ENCODE results near the gene PPIL4. TPM values are rescaled to one million over a fixed set of nuclear protein-coding genes. Genes with fewer than 3 reads are reported as not detected.

The PPIL4 gene
- total and polyA plus RNA-seq, 2 donors from 2014 or later: 18.0 to 30.1 TPM

DNA sequence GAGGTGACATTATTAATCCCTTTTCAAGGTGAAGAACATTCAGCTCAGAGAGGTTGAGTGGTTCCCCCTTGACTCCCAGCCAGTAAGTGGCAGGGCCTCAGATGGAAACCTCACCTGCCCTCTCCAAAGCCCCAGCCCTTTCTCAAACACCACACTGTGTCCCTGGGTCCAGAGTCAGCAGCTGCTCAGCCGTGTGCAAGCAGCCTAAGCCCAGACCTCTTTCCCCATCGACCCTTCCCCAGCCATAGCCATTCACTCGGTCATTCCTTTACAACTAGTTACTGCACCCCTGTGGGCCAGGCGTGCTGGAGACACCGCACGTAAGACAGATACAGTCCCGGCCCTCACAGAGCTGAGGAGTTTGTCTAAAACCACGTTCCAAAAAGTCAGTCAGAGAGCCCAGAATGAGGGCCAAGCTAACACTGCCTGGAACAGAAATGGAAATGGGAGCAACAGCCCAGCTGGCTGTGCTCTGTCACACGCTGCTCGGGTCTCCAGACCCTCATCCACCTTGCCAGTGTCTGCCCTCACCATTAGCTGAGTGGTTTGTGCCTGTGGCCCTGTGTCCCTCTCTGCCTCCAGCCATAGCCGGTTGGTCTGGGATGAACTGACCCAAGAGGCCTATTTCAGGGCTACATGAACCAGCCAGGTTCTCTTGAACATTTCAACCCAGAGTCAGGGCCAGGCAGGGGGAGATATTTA lies 90.7 kb downstream of the PPIL4 start:
- DNase-seq (no peak), FAIRE-seq (no peak)
- H3K36me3 ChIP-seq (ENCODE audit: control insufficient read depth in 2 of 3, insufficient read depth in 3 of 3, low read length in 3 of 3): no peaks in the 10 kb centered on the region
- H3K9me3 ChIP-seq (ENCODE audit: control insufficient read depth in 2 of 3, insufficient read depth in 1 of 3, low read length in 3 of 3): no peaks in the 10 kb centered on the region
- no peak for TF ChIP-seq CTCF (IDR thresholded peaks at IDR 0.05; ENCODE audit: borderline replicate concordance, extremely low read depth, insufficient read depth)
- H3K9ac ChIP-seq (ENCODE audit: low read length in 3 of 3): no peak overlapping the region
- peaks cover 0 to 29% (median 26%) of the 10 kb centered on the region in 3 donors for H3K4me1 ChIP-seq (ENCODE audit: control insufficient read depth in 2 of 3, insufficient read depth in 2 of 3, low read depth in 1 of 3, low read length in 3 of 3)
- intact Hi-C loops (cut with DNase I): no loop called here
- no peak overlapping the region for H3K4me3 ChIP-seq (ENCODE audit: low read length in 3 of 3)
- no peaks in the 10 kb centered on the region for H3K27me3 ChIP-seq (ENCODE audit: control insufficient read depth, insufficient read depth, low read length)
- H3K27ac ChIP-seq (ENCODE audit: low read depth in 2 of 2, low read length in 2 of 2): peak overlapping the region; percentile 29 to 68

Other genes starting within 250 kb of the PPIL4 start
- gene TAB2, start 228.3 kb downstream of the PPIL4 start, total RNA-seq: 50.1 TPM
- 23.2 TPM for gene TAB2, start 228.3 kb downstream of the PPIL4 start, polyA plus RNA-seq (ENCODE audit: insufficient read depth, low read depth, low replicate concordance)
- gene SUMO4, start 145.8 kb downstream of the PPIL4 start, total RNA-seq: 1.9 TPM
- not detected for gene SUMO4, start 145.8 kb downstream of the PPIL4 start, polyA plus RNA-seq (ENCODE audit: insufficient read depth, low read depth, low replicate concordance)
- 3.7 TPM for gene ZC3H12D, start 61.0 kb downstream of the PPIL4 start, total RNA-seq
- gene ZC3H12D, start 61.0 kb downstream of the PPIL4 start, polyA plus RNA-seq (ENCODE audit: insufficient read depth, low read depth, low replicate concordance): 0.82 TPM
- 58.9 TPM for gene GINM1, start 20.3 kb upstream of the PPIL4 start, total RNA-seq
- gene GINM1, start 20.3 kb upstream of the PPIL4 start, polyA plus RNA-seq (ENCODE audit: insufficient read depth, low read depth, low replicate concordance): 81.7 TPM
- gene KATNA1, start 102.7 kb upstream of the PPIL4 start, total RNA-seq: 16.0 TPM
- 18.1 TPM for gene KATNA1, start 102.7 kb upstream of the PPIL4 start, polyA plus RNA-seq (ENCODE audit: insufficient read depth, low read depth, low replicate concordance)
- 32.4 TPM for gene LATS1, start 172.1 kb upstream of the PPIL4 start, total RNA-seq
- 3.3 TPM for gene LATS1, start 172.1 kb upstream of the PPIL4 start, polyA plus RNA-seq (ENCODE audit: insufficient read depth, low read depth, low replicate concordance)
- 36.1 TPM for gene NUP43, start 200.5 kb upstream of the PPIL4 start, total RNA-seq
- 9.9 TPM for gene NUP43, start 200.5 kb upstream of the PPIL4 start, polyA plus RNA-seq (ENCODE audit: insufficient read depth, low read depth, low replicate concordance)
- gene PCMT1, start 203.7 kb upstream of the PPIL4 start, total RNA-seq: 62.8 TPM
- gene PCMT1, start 203.7 kb upstream of the PPIL4 start, polyA plus RNA-seq (ENCODE audit: insufficient read depth, low read depth, low replicate concordance): 71.2 TPM